GM12878 (cell line): Measurements from ENCODE around the gene DQX1. TPM values are rescaled to one million over a fixed set of nuclear protein-coding genes. Genes with fewer than 3 reads are reported as not detected.

Source experiments
- ATAC-seq: fragments of 200-7000 bp; cut with Tn5 transposase; 3 replicates; pipeline ENCODE4 v1.9.1; 2020; ENCODE audit warnings: mild to moderate bottlenecking, moderate library complexity
- BruUV-seq: library from RNA; stranded (reverse); fragments of 400-500 nt; replicated peaks from 2 replicates; lab custom pipeline; 2021; lab: Mats Ljungman, UMichigan
- CTCF ChIA-PET: fragments of 300-600 bp; sonication (Branson Sonifier 250); formaldehyde crosslinking; extraction: SDS; loops from one replicate; lab custom pipeline; 2021; ENCODE audit warnings: inconsistent platforms; lab: Yijun Ruan, JAX
- POLR2A ChIA-PET: fragments of 350-600 bp; formaldehyde crosslinking; extraction: SDS; loops from one replicate; lab custom pipeline; 2021; ENCODE audit warnings: inconsistent platforms; lab: Charles Lee
- RAD21 ChIA-PET: fragments of 300-600 bp; sonication (Branson Sonifier 250); formaldehyde crosslinking; loops from one replicate; lab custom pipeline; 2023; ENCODE audit warnings: antibody characterized with exemption; ENCODE audit not compliant: unreplicated experiment; lab: Charles Lee
- SMC1A ChIA-PET: fragments of 300-600 bp; sonication (Branson Sonifier 250); formaldehyde crosslinking; loops from one replicate; lab custom pipeline; 2023; ENCODE audit not compliant: unreplicated experiment, uncharacterized antibody; lab: Charles Lee
- DNase-seq: peaks from one replicate; pipeline ENCODE4 v3.0.0-alpha.2; 2011; ENCODE audit warnings: low read depth, low spot score
- FAIRE-seq: peaks from 3 replicates; lab custom pipeline; 2011; peaks lifted over from hg19 to GRCh38; lab: Jason Lieb, UNC
- H2AFZ ChIP-seq: 2 replicates; pipeline ENCODE4 v1.6.0; 2011; ENCODE audit warnings: low read depth, low read length, control low read depth; ENCODE audit not compliant: control insufficient read depth
- H3K27ac ChIP-seq: 2 replicates; pipeline ENCODE4 v1.5.1; 2011; ENCODE audit warnings: control low read depth; ENCODE audit not compliant: control insufficient read depth, insufficient read depth
- H3K27me3 ChIP-seq, 2 experiments: replicated peaks in 1 of 2; 2 replicates each; pipeline versions ENCODE4 v1.6.0 to v1.6.1; 2011; ENCODE audit warnings: low read length in 1 of 2; ENCODE audit not compliant: control insufficient read depth in 2 of 2, insufficient read depth in 2 of 2
- H3K36me3 ChIP-seq, 2 experiments: 2 replicates each; pipeline ENCODE4 v1.5.1; 2011; ENCODE audit warnings: low read length in 1 of 2; ENCODE audit not compliant: control insufficient read depth in 2 of 2, insufficient read depth in 2 of 2
- H3K4me1 ChIP-seq: 2 replicates; pipeline ENCODE4 v1.6.1; 2011; ENCODE audit warnings: mild to moderate bottlenecking, low read length, moderate library complexity, mixed read lengths; ENCODE audit not compliant: control insufficient read depth, insufficient read depth
- H3K4me2 ChIP-seq: 2 replicates; pipeline ENCODE4 v1.6.0; 2011; ENCODE audit warnings: control low read depth; ENCODE audit not compliant: control insufficient read depth, insufficient read depth
- H3K4me3 ChIP-seq: fragments of 200-600 bp; sonication (generic); 2 replicates; pipeline ENCODE4 v1.5.1; 2016
- H3K79me2 ChIP-seq: 2 replicates; pipeline ENCODE4 v1.6.0; 2011; ENCODE audit warnings: low read length; ENCODE audit not compliant: control insufficient read depth, insufficient read depth
- H3K9ac ChIP-seq: 2 replicates; pipeline ENCODE4 v1.8.0; 2011; ENCODE audit warnings: low read length, control low read depth, mixed read lengths; ENCODE audit not compliant: control insufficient read depth, insufficient read depth
- H3K9me3 ChIP-seq: replicated peaks from 3 replicates; pipeline ENCODE4 v1.5.1; 2011; ENCODE audit warnings: mild to moderate bottlenecking, low read length; ENCODE audit not compliant: control insufficient read depth, insufficient read depth
- H4K20me1 ChIP-seq: 2 replicates; pipeline ENCODE4 v1.6.0; 2011; ENCODE audit not compliant: control insufficient read depth, insufficient read depth
- CREB1 ChIP-seq: IDR thresholded peaks from 2 replicates; pipeline ENCODE4 v1.6.1; 2012; ENCODE audit warnings: low read depth, mild to moderate bottlenecking, inconsistent platforms
- CREM ChIP-seq: IDR thresholded peaks from 2 replicates; pipeline ENCODE4 v1.6.1; 2014; ENCODE audit warnings: antibody characterized with exemption, low read depth
- E4F1 ChIP-seq: fragments of 450-650 bp; IDR thresholded peaks from 2 replicates; pipeline ENCODE4 v1.6.1; 2018; ENCODE audit warnings: borderline replicate concordance, mild to moderate bottlenecking; ENCODE audit not compliant: partially characterized antibody
- ETV6 ChIP-seq, 2 experiments: fragments of 450-650 bp in 1 of 2; IDR thresholded peaks in 1 of 2; conservative IDR thresholded peaks in 1 of 2; 2 replicates each; pipeline ENCODE4 v1.6.1; 2014; ENCODE audit warnings: antibody characterized with exemption in 1 of 2, borderline replicate concordance in 1 of 2, low read depth in 1 of 2, mild to moderate bottlenecking in 1 of 2, moderate library complexity in 1 of 2
- FOS ChIP-seq: IDR thresholded peaks from 3 replicates; pipeline ENCODE4 v1.6.1; 2011; ENCODE audit warnings: borderline replicate concordance; ENCODE audit not compliant: insufficient read length; ENCODE audit errors: extremely low read depth
- HDAC2 ChIP-seq: fragments of 200-600 bp; sonication (generic); IDR thresholded peaks from 2 replicates; pipeline ENCODE4 v1.6.1; 2017
- IRF3 ChIP-seq: fragments of 450-650 bp; IDR thresholded peaks from 2 replicates; pipeline ENCODE4 v1.6.1; 2014; ENCODE audit warnings: mild to moderate bottlenecking
- MTA2 ChIP-seq: fragments of 450-650 bp; IDR thresholded peaks from 2 replicates; pipeline ENCODE4 v1.6.1; 2016; ENCODE audit warnings: low read depth, mild to moderate bottlenecking, moderate library complexity
- NFYB ChIP-seq: IDR thresholded peaks from 2 replicates; pipeline ENCODE4 v1.6.1; 2011; ENCODE audit warnings: low read depth, mild to moderate bottlenecking, low read length, improper control_type of control experiment, moderate library complexity; ENCODE audit not compliant: insufficient read depth
- RB1 ChIP-seq: fragments of 450-650 bp; formaldehyde crosslinking; IDR thresholded peaks from 2 replicates; pipeline ENCODE4 v1.6.1; 2017; ENCODE audit warnings: mild to moderate bottlenecking, borderline replicate concordance
- SP1 ChIP-seq: IDR thresholded peaks from one replicate; pipeline ENCODE4 v1.6.1; 2011; ENCODE audit warnings: low read depth, low read length
- STAT1 ChIP-seq: fragments of 450-650 bp; conservative IDR thresholded peaks from 2 replicates; pipeline ENCODE4 v1.6.1; 2014; ENCODE audit warnings: antibody characterized with exemption, mild to moderate bottlenecking
- SUZ12 ChIP-seq: fragments of 200-600 bp; sonication (generic); IDR thresholded peaks from one replicate; pipeline ENCODE4 v1.6.1; 2018; ENCODE audit warnings: antibody characterized with exemption, mild to moderate bottlenecking; ENCODE audit not compliant: unreplicated experiment
- YY1 ChIP-seq: IDR thresholded peaks from 2 replicates; pipeline ENCODE4 v1.6.1; 2011; ENCODE audit warnings: low read depth, mild to moderate bottlenecking, low read length
- ZBTB4 ChIP-seq: fragments of 450-650 bp; formaldehyde crosslinking; IDR thresholded peaks from 2 replicates; pipeline ENCODE4 v1.4.0; 2022; ENCODE audit warnings: mild to moderate bottlenecking, moderate library complexity
- WGBS: methylation state at CpG from one replicate; pipeline ENCODE4 v1.1.6; 2016; ENCODE audit warnings: low lambda C conversion rate; ENCODE audit not compliant: insufficient replicate concordance, insufficient coverage; ENCODE audit errors: missing lambda C conversion rate; 5-methylcytosine and 5-hydroxymethylcytosine counted together
- in situ Hi-C: fragments of 300-500 bp; cut with MboI; formaldehyde crosslinking; loops from 9 replicates; pipeline ENCODE4 v1.14.3; 2018; ENCODE audit warnings: mixed read lengths
- intact Hi-C: fragments of 100-400 bp; cut with micrococcal nuclease; formaldehyde crosslinking; loops from one replicate; pipeline ENCODE4 v1.14.2; 2022; ENCODE audit not compliant: unreplicated experiment
- polyA plus RNA-seq, 11 experiments: library from polyadenylated mRNA; depleted of rRNA in 4 of 11; unstranded in 6 of 11; stranded (reverse) in 5 of 11; fragments of >200 nt; fragmentation: Nextera tagmentation in 4 of 11; fragmentation: Illumina TruSeq in 1 of 11; extraction: Ambion mirVana in 4 of 11; extraction: Trizol in 1 of 11; gene quantifications; 1 replicate in 1 of 11; 2 replicates in 10 of 11; pipeline versions ENCODE4 v1.2.1 to v1.2.3, GENCODE V29; 2011 to 2016; ENCODE audit warnings: inconsistent platforms in 2 of 11, missing spikeins in 2 of 11, low read depth in 1 of 11
- total RNA-seq, 4 experiments: library from RNA; depleted of rRNA in 3 of 4; stranded (reverse); fragments of >200 nt in 3 of 4; fragmentation: Illumina TruSeq in 1 of 4; extraction: Trizol in 1 of 4; gene quantifications; 2 replicates each; pipeline versions ENCODE4 v1.2.1 to v1.2.3, GENCODE V29; 2013 to 2021

DQX1 gene
- total and polyA plus RNA-seq, 10 of the 15 experiments (the other 5 are each of a cell fraction or from before 2014, with no cell fraction given), result 0.34 to 2.1 (median 0.86) TPM

- DNase-seq (no peak), FAIRE-seq (no peak), ATAC-seq (peak; percentile 70)
- Histone ChIP-seq H3K4me3 (peak overlapping the region; percentile 31; the same call in 1 of the 2 replicates), H2AFZ (peak overlapping the region; percentile 69), H4K20me1 (no peaks in the 10 kb centered on the region), H3K79me2 (no peaks in the 10 kb centered on the region), H3K4me1 (peaks cover 13% of the 10 kb centered on the region; the same call in 1 of the 2 replicates), H3K36me3 (no peaks in the 10 kb centered on the region), H3K27ac (no peak overlapping the region), H3K9ac (no peak overlapping the region), H3K9me3 (no peaks in the 10 kb centered on the region; the same call in 2 of the 3 replicates), H3K4me2 (peak overlapping the region; percentile 96), H3K27me3 (peaks cover 18 to 31% of the 10 kb centered on the region in 2 experiments)
- CTCF ChIA-PET, result no interaction called here
- SMC1A ChIA-PET, result interaction anchor here (1.5 kb wide), 1 partner anchor 15 kb away, joined by 3 read pairs; no protein-coding TSS in a partner anchor
- POLR2A ChIA-PET, result interaction anchor here (1.2 kb wide), 1 partner anchor 12 kb away, joined by 3 read pairs; no protein-coding TSS in a partner anchor
- WGBS, result 44% methylated on average over 50 of the region's 72 CpGs
- intact Hi-C loops, result no loop called here
- no TSS peak for BruUV-seq
- in situ Hi-C loops, result no loop called here
- RAD21 ChIA-PET, result no interaction called here
- TF ChIP-seq ZBTB4 (CRISPR knock-in tag) (no peak), FOS (peak; percentile 23), E4F1 (no peak), NFYB (peak; percentile 71; the same call in 1 of the 2 replicates), STAT1 (no peak), ETV6 (conservative IDR thresholded peaks at IDR 0.05 in 1 of 2, IDR thresholded peaks at IDR 0.05 in 1 of 2; ENCODE audit: borderline replicate concordance in 1 of 2, low read depth in 1 of 2) (no peak), HDAC2 (no peak), IRF3 (no peak), MTA2 (no peak), CREM (no peak), SUZ12 (peak; percentile 14), SP1 (peak; percentile 87), RB1 (no peak), CREB1 (0 out of 2 replicates have a peak, but pooled peaks have one; percentile 19), YY1 (0 out of 2 replicates have a peak, but pooled peaks have one; percentile 29)
These were observed 9.9 kb downstream of the DQX1 start for GRCh38 chr2:74515981-74516633.
